Inflammatory macrophage (primary cell): ENCODE data around the gene PTPN21.

Experiments used
- DNase-seq, 2 donors: peaks; one replicate each; pipeline ENCODE4 v3.0.0-alpha.2; 2020 to 2022
- total RNA-seq, 18 experiments: gene quantifications; one replicate each; lab custom pipeline; 2026; ENCODE audit warnings: mixed read lengths in 6 of 18, inconsistent platforms in 2 of 18; lab: John Stamatoyannopoulos, UW

PTPN21 gene
- 0.17 to 1.2 (median 0.37) reads per million in 18 experiments for total RNA-seq

DNA sequence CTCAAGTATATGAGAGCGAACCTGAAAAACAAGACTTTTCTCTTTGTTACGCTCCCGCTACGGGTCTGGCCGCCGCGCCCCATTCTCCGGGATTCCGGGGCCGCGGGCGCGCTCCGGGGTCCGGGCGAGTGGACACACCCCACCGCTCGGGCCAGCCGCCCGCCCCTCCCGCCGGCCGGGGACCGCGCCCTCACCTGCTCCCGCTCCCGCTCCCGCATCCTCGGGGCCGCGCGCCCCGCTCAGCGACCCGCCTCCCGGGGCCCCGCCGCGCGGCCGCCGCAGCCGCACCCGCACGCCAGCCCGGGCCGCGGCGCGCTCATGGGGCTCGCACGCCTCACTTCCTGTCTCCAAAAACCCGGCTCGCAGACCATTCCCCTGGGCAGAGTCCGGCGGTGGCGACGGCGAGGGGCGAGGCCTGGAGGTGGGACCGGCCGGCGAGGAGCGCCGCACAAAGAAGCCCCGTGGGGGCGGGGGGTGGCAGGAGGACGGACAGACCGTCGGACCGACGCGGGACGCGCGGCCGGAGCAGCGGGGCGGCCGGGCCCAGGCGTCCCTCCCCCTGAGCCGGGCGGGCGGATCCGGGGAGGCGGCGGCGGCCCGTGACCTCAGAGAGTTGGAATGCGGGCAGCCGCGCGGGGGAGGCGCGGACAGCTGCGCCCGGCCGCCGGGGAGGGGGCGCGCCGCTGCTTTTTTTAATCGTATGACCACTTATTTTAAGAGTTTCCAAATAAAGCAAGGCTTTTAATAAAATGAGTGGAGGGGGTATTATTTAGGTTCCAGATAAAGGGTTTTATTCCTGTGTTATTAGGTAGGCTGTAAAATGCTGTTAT, at the start of gene PTPN21:
TSS of gene PTPN21 (minus strand) at position 551 of the 830 bp plus-strand sequence. CDS start 4,590 bp downstream, outside the sequence.
- DNase-seq, result peak in 1 of 2 donors; percentile 31

- DNase-seq, result no peak
Measured at GRCh38 chr14:88604212-88604611, 49.4 kb upstream of the PTPN21 start.

DNA sequence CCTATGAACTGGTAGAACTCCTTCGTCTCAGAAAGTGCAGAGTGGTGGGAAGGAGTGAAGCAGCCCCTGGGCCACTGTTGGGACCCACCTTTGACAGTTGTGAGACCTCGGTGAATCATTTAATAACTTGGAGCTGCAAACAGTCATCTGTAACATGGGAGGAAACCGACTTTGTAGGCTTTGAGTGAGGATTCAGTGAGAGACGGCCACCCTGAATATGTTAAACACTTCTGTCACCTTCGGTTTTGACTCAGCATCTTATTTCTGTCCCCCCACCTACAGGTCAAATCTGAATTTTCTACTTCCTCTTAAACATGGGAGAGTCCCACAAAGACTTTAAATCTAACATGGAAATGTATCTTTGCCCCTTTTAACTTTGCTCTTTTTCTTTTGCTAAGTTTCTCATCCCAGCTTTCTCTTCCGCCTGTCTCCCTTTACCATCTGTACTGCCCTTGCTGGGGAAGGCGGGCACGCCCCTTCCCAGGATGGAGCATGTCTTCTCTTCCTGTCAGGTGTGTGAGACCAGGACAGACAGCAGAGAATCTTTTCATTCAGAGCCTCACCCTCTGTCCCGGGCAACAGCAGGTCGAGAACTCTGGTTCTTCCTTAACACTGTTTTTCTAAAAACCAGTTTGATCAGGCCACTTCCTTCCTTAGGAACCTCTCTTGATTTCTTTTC, 45.1 kb upstream of the PTPN21 start:
- DNase-seq, result no peak

DNA sequence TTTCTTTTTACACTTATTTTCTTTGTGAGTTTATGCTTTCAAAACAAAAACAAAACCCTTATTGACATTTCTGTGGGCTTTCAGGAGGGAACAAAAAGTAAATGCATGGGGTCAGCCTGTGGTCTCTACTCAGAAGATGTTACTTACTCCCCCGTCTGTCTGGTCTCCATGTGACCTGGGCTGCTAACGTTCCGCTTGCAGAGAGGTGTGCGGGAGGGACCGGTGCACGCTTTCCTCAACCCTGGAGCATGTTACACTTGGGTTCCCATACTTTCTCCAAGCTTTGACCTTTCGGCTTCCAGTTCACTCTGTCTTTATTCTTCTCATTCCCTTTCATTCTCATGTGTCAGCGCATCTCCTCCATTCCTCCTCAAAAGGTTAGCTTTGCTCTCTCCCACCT, 44.5 kb upstream of the PTPN21 start:
- DNase-seq, result no peak

DNA sequence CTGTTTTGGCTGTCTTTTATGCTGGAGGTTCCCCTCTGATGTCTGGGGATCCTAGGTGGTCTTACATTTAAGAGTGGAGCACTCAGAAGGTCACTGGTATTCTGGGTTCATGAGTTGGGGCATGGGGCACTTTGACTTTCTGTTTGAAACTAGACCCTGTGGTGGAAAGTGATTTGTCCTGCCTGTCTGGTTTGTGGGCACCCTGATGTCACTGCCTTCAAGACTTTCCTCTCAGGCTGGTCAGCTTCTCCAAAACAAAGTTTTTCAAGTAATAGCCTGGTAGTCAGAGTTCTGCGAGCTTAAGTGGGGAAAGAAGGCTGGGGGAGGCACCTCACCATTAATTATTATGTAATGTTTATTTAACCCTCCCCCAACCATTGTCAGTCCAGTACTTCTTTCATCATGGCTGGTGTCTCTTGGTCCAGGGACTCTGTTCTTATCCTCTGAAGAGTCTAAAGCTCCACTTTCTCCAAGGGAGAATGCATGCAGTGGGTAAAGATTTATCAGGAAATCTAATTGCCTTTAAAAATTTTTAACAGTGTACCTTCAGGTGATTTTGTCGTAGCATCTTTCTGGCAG, 43.4 kb upstream of the PTPN21 start:
- DNase-seq, result no peak

- no peak for DNase-seq
Measured at GRCh38 chr14:88597601-88598000, 42.8 kb upstream of the PTPN21 start.

DNA sequence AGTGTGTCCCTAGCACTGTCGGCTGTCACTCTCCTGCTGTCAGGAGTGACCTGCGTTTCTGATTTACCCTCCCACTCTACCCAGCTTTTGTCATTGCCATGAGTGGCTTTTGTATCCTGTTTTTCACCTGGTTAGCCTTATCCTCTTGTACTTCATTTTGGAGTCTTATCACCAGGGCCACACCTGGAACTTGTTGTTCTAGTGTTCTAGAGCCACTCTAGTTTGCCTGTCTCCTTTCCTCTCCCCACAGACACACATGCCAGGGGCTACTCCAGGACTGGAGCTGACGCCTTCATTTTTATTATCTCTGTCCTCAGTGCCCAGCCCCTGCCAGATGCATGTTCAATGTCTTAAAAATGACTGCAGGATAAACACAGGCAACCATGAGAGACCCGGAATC, 42.2 kb upstream of the PTPN21 start:
- DNase-seq, result no peak

DNA sequence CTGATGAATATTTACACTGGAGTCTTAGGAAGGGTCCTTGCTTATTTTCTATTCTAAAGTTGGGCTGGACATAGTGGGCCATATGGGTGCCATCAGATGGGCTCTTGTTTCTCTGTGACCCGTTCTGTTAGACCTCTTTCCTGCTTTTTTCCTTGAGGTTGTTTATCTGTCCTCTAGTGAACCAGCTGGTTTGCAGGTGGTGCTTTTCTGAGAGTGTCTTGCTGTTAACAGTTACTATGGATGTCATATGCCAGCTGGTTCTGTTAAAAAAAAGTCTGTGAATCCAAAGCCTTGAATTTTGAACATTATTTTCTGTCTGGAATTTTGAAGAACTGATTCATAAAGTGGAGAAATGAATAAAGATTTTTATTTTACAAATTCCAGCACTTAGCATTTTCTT, 37.2 kb upstream of the PTPN21 start:
- no peak for DNase-seq

DNA sequence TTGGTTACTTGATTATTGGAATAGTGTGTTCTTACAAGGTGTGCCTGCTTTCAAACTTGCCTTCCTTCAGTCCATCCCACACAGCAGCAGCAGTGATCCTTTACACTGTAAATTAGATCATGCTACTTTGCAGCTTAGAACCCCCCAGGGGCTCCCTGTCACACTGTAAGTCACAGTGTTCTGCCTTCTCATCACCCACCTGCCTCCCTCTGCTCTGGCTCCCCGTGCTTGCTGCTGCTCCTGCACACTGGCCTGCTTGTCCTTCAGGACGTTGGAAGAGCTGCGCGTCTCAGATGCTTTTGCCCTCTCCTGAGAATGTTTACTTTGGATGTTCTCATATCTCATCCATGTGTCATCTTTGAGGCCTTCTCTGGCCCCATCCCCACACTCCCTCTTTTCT, 35.4 kb upstream of the PTPN21 start:
- DNase-seq, result no peak

DNA sequence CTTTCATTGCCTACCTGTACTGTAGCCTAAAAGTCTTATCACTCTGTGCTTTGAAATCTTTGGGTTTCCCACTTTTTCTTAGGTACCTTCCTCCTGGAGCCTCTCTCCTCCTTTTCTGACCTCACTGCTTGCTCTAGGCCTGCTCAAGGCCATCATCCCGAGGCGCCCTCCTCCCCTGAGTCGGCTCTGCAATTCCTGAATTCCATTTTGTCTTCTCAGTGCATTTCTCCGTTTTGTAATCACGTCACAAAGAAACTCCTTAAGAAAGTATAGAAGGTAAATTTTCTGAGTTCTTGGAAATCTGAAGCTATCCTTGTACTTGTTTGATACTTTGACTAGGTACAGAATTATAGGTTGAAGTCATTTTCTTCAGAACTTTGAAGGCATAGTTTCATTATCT, 33.3 kb upstream of the PTPN21 start:
- DNase-seq, result no peak

- no peak for DNase-seq
Measured at GRCh38 chr14:88584451-88584850, 29.6 kb upstream of the PTPN21 start.

DNA sequence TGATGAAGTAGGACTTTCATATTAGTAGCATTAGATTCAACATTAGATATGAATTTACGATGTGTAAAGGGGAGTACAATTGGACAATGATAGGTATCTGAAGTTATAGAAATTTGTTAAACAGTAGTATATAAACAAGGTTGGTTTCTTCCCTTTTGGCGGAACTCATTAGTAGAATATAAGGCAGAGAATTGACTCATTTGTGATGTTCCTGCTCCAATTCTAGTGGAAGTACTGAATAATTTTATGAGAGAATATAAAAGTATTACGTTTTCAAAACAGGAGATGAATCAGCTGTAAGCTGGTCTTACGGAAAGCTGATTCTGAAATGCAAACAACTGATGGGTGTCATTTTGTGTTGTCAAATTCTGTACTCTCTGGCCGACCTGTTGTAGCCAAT, 21.4 kb upstream of the PTPN21 start:
- DNase-seq, result no peak

- no peak for DNase-seq
Measured at GRCh38 chr14:88572117-88572516, 17.3 kb upstream of the PTPN21 start.

DNA sequence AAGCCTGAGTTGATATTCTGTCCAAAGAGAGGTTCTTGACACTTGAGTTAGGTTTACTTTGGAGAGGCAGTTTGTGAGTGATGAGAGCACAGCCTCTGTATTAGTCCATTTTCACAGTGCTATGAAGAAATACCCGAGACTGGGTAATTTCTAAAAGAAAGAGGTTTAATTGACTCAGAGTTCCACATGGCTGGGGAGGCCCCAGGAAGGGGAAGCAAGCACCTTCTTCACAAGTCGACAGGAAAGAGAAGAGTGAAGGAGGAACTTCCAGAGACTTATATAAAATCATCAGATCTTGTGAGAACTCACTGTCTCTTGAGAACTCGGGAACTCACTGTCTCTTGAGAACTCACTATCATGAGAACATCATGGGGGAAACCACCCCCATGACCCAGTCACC, 13.4 kb upstream of the PTPN21 start:
- DNase-seq, result no peak

DNA sequence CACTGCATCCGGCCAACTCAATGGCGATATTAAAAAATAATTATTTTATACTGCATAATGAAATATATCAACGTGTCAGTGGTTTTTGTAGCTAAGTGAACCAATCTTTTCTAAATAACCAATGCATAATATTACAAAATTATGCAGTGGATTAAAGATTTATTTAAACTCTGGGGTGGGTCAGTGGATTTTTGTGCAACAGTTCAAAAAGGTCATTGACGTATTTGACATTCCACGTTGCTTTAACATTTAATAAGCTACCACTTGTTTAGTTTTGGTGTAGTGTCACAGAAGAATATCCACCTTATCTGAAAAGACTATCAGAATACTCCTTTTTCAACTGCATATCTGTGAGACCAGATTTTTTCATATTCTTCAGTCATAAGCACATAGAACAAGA, 10.6 kb upstream of the PTPN21 start:
- DNase-seq, result no peak

DNA sequence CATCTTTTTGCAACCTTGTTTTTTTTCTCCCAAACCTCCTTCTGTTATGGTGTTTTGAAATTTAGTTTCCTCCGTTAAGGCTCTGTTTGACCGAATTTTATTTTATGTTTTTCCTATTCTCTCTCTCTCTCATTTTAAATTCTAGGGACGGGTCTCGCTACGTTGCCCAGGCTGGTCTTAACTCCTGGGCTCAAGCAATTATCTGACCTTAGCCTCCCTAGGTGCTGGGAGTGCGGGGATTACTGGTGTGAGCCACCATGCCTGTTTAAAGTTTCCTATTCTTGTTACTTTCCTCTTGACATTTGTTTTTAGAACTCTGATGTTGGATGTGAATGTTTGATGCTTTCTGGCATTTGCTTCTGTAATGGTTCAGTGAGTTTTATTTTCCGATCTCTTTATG, 9.0 kb upstream of the PTPN21 start:
- no peak for DNase-seq

DNA sequence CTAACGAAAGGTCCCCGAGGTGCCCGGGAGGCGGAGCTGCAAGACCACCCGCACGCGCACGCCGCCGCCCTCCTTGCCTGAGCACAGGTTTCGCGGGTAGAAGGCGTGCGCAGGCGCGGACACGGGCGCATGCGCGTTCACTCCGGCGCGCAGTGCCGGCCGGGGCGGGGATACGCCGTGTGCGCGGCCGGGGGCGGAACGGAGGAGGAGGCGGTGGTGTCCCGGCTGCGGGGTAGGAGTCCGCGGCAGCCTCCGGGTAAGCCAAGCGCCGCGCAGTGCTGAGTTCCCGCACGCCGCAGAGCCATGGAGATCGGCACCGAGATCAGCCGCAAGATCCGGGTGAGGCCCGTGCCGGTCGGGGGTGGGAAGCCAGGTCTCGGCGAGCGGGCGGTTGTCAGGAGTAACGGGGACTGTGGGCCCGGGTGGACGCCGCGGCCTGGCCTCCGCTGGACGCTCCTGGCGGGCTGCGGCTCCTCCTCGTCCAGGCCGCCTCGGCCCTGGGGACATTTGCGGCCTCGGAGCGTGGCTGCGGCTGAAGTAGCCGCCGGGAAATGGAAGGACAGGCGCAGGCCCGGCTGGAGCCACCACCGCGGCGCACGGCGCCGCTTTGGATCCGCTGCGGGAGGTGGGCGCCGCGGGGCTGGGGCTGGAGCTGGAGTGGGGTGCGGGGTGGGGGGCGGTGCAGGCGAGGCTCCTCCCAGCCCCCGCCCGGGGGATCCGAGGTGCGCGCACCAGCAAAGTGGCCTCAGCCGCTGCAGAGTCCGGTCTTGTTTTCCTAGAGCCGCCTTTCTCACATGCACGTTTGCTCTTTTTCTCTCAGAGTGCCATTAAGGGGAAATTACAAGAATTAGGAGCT, 8.3 kb upstream of the PTPN21 start, which contains the start of gene ZC3H14:
TSS of gene ZC3H14 (plus strand) at position 207 of the 856 bp plus-strand sequence. CDS start at position 304, 97 bp downstream.
- DNase-seq, result peak; percentile 87 to 91

GRCh38 chr14:88562532-88562830, 7.7 kb upstream of the PTPN21 start:
- no peak for DNase-seq

DNA sequence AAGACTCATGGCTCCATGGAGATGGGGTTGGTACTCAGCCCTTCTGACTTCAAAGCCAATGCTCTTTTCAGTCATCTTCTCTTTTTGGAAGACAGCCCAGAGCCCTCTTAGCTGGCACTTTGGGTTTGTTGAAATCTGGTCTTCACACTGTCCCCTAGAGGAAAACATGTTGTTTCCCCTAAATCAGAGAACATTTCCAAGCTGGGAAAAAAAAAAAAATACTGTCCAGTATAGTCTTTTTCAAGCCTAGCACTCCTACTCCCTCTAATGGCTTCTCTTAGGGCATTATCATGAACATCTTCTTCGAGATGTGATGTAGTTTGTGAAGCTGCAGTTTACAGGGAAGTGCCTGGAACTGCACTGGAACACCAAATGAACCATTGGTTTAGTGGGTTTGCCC, 5.0 kb upstream of the PTPN21 start:
- no peak for DNase-seq

DNA sequence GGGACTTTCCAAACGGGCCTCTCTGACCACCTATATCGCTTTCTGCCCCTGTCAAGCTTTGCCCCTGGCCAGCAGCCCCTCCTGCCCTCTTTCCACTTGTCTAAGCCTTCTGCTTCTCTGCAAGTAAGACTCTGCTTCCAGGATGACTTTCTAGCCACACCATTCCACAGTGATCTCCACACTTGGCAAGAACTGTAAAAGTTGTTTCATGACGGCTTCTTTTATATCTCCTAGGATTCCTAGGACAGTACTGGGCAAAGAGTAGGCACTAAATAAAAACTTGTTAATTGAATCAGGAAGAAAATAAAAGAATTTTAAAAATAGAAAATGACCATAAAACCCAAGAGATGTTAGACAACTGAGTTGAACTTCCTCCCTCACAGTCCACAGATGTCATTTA, 1.8 kb upstream of the PTPN21 start:
- no peak for DNase-seq

GRCh38 chr14:88553886-88554456, 836 bp downstream of the PTPN21 start:
- no peak for DNase-seq

- DNase-seq, result no peak
Measured at GRCh38 chr14:88552876-88553275, 1.9 kb downstream of the PTPN21 start.
